GM21526 (cell line): ENCODE data around the gene MT1F.
"Not testable (repeated sequence)": the region's sequence is repeated elsewhere in the genome, so short reads cannot be mapped to it uniquely, and the experiment has no call there.

Experiments used
- ATAC-seq: cut with Tn5 transposase; IDR thresholded peaks from one replicate; pipeline ENCODE4 v1.9.1; 2021; ENCODE audit warnings: moderate library complexity; ENCODE audit not compliant: unreplicated experiment, low FRiP score

Gene MT1F

DNA sequence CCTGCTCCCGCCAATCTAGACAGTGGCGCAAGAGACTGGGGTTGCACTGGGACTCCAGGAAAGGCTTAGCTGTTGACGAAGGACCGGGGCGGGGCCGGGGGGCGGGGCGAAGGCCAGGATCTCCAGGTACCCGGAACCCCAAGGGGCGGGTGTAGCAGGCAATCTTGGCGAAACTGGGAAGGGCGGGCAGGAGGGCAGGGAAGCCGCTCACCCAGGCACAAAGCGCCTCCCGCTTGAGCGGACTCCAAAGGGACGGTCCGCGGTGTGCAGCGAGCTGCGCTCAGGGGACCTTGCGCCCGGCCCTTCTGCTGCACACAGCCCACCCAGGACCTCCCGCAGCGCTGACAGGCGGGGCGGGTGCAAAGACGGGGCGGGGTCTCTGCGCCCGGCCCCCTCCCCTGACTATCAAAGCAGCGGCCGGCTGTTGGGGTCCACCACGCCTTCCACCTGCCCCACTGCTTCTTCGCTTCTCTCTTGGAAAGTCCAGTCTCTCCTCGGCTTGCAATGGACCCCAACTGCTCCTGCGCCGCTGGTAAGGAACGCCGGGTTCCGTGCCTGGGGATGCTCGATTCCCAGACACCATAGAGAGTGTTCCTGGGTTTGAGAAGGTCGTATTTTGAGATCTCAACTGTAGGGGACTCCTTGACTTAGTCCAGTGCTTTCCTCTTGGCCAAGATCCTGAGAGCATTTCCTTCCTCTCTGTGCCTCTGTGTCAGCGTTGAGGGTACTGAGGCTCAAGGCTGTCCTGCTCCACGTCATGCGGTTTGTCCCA lies at the start of gene MT1F:
MT1F (plus strand) TSS at position 405 of the 772 bp plus-strand sequence; CDS start at position 505, 100 bp downstream.
- no peak for ATAC-seq

GRCh38 chr16:56608043-56608875 lies 49.5 kb upstream of the MT1F start, which contains the start of gene MT2A:
Gene MT2A, plus strand, starts transcription at chr16:56608584. Its CDS starts 72 bp downstream, at chr16:56608656.
- ATAC-seq = peak; percentile 83

GRCh38 chr16:56608876-56609462 lies 48.8 kb upstream of the MT1F start:
- no peak for ATAC-seq

DNA sequence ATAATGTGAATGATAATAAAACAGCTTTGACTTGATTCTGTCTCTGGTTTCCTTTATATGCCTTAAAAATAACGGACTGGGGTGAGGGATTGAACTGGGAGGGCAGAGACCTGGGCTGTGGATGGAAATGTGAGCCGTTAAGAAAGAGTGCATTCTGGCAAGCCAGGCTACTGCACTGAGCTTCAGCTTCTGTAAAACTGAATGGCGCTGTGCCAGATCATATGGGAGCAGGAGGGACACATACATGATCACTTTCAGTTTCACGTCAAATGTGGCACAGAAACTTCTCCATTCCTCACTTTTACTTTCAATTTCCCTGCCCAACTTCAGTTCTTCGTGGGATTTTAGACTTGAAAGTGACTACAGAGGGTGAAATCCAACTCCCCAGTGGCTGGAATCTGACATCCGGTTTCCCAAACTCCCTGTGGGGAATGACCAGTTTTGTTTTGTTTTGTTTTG lies 48.3 kb upstream of the MT1F start:
- ATAC-seq = peak; percentile 35

- ATAC-seq = no peak
Measured at GRCh38 chr16:56610017-56610608, 47.6 kb upstream of the MT1F start.

DNA sequence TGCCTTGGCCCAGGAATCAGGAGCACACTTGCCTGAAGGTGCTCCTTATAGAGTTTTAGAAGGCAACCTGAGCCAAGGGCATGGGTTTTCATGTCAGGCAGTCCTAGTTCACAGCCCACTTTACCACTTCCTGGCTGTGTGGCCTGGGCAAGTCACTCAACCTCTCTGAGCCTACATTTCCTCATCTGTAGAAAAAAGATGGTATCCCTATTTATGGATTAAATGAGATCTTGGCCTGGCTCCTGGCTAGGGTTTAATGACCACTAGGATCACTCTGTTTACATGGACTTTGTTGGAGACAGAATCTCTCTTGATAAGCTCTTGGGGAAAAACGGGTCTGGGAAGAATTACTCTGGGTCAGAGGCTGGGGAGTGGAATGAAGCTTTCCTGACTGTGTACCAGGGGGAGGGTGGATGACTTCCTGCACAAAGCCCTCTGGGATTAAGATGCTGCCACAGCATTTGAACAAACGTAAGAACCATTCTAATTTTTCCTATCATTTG lies 47.1 kb upstream of the MT1F start:
- ATAC-seq = no peak

GRCh38 chr16:56611281-56611833 lies 46.4 kb upstream of the MT1F start:
- ATAC-seq = no peak

GRCh38 chr16:56613706-56614105 lies 44.1 kb upstream of the MT1F start:
- no peak for ATAC-seq

DNA sequence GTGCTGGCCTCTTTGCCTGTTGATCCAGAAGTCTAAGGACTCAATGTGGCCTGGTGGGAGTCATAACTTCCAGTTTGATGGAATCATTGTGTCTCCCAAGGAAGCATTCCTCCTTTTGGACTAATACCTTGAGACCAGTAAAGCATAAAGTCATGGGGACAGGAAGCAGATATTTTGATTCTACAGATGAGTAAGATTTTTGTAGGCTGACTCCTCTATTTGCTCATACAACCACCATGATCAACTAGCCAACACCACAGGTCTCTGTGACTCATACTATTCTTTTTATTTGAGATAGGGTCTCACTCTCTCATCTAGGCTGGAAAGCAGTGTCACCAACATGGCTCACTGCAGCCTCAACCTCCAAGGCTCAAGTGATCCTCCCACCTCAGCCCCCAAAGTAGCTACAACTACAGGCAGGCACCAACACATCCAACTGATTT lies 43.2 kb upstream of the MT1F start:
- ATAC-seq = no peak

- no peak for ATAC-seq
Measured at GRCh38 chr16:56615353-56615752, 42.4 kb upstream of the MT1F start.

- no peak for ATAC-seq
Measured at GRCh38 chr16:56616608-56617211, 41.0 kb upstream of the MT1F start.

DNA sequence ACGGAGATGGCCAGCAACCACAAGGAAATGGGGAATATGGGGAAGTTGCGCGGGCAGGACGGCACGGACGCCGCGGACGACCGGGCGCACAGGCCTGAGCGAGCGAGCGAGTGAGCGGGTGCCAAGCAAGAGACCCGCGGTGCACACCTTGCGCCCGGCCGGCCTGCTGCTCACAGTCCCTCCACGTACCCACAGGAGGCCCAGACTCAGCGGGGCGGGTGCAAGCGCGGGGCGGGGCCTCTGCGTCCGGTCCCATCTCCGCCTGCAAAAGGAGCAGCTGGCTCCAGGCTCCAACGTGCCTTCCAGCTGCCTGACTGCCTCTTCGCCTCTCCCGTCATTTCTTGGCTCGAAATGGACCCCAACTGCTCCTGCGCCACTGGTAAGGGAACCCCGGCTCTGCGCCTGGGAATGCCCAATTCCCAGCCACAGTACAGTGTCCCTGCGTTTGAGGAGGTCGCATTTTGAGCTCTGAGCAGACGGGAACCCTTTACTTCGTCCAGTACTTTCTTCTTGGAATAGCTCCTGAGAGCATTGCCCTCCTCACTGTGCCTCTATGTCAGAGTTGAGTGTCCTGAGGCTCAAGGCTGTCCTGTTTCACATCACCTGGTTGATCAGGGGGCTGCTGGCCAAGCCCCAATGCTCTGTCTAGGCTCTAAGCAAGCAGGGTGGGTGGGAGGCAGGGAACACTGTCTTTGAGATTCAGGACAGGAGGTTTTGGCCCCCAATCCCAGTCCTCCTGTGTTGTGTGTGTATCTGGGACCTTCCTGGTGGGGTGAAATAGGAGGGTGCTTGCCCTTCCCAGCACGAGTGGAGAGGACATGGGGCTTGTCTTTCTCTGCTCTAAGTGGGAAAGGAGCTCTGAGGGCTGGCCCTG lies 40.3 kb upstream of the MT1F start:
- ATAC-seq = no peak

DNA sequence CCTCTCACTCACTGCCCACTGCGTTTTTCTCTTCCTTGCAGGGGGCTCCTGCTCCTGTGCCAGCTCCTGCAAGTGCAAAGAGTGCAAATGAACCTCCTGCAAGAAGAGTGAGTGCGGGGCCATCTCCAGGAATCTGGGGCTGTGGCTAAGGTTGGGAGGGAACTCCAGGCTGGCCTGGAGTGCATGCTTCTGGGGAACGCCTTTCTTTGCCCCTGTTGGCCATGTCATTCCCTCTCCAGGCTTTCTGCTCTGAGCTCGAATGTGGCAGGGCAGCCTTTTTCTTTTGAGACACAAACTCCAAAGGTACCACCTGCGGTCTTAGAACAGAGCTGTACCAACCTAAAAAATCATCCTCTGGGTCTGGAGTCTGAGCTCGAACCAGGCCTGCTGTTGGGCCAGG lies 39.6 kb upstream of the MT1F start:
- ATAC-seq = no peak

GRCh38 chr16:56620339-56620897 lies 37.3 kb upstream of the MT1F start:
- ATAC-seq = no peak

DNA sequence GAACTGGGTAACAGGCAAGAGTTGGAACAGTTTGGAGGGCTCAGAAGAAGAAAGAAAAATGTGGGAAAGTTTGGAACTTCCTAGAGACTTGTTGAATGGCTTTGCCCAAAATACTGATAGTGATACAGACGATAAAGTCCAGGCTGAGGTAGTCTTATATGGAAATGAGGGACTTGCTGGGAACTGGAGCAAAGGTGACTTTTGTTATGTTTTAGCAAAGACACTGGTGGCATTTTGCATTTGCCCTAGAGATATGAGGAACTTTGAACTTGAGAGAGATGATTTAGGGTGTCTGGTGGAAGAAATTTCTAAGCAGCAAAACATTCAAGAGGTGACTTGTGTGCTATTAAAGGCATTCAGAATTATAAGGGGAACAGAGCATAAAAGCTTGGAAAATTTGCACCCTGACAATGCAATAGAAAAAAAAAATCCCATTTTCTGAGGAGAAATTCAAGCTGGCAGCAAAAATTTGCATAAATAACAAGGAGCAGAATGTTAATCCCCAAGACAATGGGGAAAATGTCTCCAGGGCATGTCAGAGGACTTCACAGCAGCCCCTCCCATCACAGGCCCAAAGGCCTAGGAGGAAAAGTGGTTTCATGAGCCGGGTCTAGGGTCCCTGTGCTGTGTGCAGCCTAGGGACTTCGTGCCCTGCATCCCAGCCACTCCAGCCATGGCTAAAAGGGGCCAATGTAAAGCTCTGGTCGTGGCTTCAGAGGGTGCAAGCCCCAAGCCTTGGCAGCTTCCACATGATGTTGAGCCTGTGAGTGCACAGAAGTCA lies 35.9 kb upstream of the MT1F start:
- ATAC-seq = not testable (repeated sequence)

DNA sequence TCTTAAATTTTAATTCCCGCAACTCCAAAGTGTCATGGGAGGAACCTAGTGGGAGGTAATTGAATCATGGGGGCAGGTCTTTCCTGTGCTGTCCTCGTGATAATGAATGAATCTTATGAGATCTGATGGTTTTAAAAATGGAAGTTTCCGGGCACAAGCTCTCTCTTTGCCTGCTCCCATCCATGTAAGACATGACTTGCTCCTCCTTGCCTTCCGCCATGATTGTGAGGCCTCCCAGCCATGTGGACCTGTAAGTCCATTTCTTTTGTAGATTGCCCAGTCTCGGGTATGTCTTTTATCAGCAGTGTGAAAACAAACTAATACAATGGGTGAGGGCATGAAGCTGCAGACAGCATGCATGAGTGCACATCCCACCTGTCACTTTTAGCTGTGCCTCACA lies 34.6 kb upstream of the MT1F start:
- not testable (repeated sequence) for ATAC-seq

- no peak for ATAC-seq
Measured at GRCh38 chr16:56623637-56624036, 34.1 kb upstream of the MT1F start.
